ENCODE data around the gene SDE2.

DNA sequence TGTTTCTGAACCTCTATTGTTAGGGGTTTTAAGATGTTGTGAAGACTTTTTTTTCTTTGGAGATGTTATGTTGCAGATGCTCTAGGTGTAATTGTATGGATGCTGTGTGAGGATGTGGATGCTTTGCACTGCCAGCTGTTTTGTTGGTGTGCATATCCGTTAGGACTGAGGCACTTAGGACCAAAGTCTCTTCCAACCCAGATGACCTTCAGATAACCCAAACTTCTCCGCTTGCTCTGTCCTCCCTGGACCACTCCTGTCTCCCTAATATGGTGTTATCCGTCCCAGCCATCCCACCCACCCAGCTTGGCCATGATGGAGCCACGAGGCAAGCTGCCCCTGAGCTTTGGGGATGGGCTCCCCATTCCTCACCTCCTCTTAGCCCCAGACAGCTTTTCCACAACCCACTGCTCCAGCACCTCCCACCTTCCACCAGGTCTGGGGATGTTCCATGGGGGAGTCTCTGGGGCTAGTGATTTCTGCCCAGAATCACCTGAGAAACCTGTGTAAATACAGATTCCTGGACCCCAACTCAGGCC, 53.0 kb downstream of the SDE2 start:
- TF ChIP-seq YY1 (IDR thresholded peaks at IDR 0.05; ENCODE audit: insufficient read depth, insufficient read length): no peak
- TF ChIP-seq ZNF274 (IDR thresholded peaks at IDR 0.05; ENCODE audit: low read depth, low read length): no peak
- TF ChIP-seq SUZ12 (IDR thresholded peaks at IDR 0.05; ENCODE audit: extremely low read depth, insufficient read depth, insufficient read length): no peak

Measured in NT2/D1 (cell line).